ENCODE results near the gene MST1.

Gene MST1

GRCh38 chr3:49717959-49718857 lies 28.9 kb upstream of the MST1 start:
- no peak for DNase-seq (ENCODE audit: low read depth)

GRCh38 chr3:49717211-49717958 lies 28.1 kb upstream of the MST1 start:
- DNase-seq (ENCODE audit: low read depth): no peak

GRCh38 chr3:49716691-49717210 lies 27.5 kb upstream of the MST1 start:
- DNase-seq (ENCODE audit: low read depth): no peak

GRCh38 chr3:49716169-49716568 lies 26.9 kb upstream of the MST1 start:
- no peak for DNase-seq (ENCODE audit: low read depth)

GRCh38 chr3:49715611-49716121 lies 26.4 kb upstream of the MST1 start:
- no peak for DNase-seq (ENCODE audit: low read depth)

- DNase-seq (ENCODE audit: low read depth): no peak
These were observed 25.7 kb upstream of the MST1 start for GRCh38 chr3:49714728-49715550.

GRCh38 chr3:49713336-49714105 lies 24.2 kb upstream of the MST1 start:
- DNase-seq (ENCODE audit: low read depth): no peak

- DNase-seq (ENCODE audit: low read depth): no peak
These were observed 23.5 kb upstream of the MST1 start for GRCh38 chr3:49712631-49713317.

GRCh38 chr3:49712166-49712565 lies 22.9 kb upstream of the MST1 start:
- no peak for DNase-seq (ENCODE audit: low read depth)

GRCh38 chr3:49711489-49711888 lies 22.2 kb upstream of the MST1 start:
- DNase-seq (ENCODE audit: low read depth): no peak

- no peak for DNase-seq (ENCODE audit: low read depth)
These were observed 20.6 kb upstream of the MST1 start for GRCh38 chr3:49709852-49710251.

GRCh38 chr3:49707113-49707480 lies 17.8 kb upstream of the MST1 start:
- no peak for DNase-seq (ENCODE audit: low read depth)

- DNase-seq (ENCODE audit: low read depth): no peak
These were observed 17.3 kb upstream of the MST1 start for GRCh38 chr3:49706456-49707112.

- DNase-seq (ENCODE audit: low read depth): no peak
These were observed 16.2 kb upstream of the MST1 start for GRCh38 chr3:49705390-49705960.

GRCh38 chr3:49704629-49705028 lies 15.4 kb upstream of the MST1 start:
- no peak for DNase-seq (ENCODE audit: low read depth)

- no peak for DNase-seq (ENCODE audit: low read depth)
These were observed 14.7 kb upstream of the MST1 start for GRCh38 chr3:49703956-49704355.

- DNase-seq (ENCODE audit: low read depth): no peak
These were observed 14.2 kb upstream of the MST1 start for GRCh38 chr3:49703443-49703927.

GRCh38 chr3:49702672-49703071 lies 13.4 kb upstream of the MST1 start:
- DNase-seq (ENCODE audit: low read depth): no peak

GRCh38 chr3:49701388-49702077 lies 12.3 kb upstream of the MST1 start:
- no peak for DNase-seq (ENCODE audit: low read depth)

Data from stimulated activated CD8-positive, alpha-beta memory T cell treated with anti-CD3 and anti-CD28 coated beads, Interleukin-12 subunit alpha, Interleukin-12 subunit beta, amount 100 ng/mL, for 4 hours (primary cell).